Activated T-cell treated with anti-CD3 and anti-CD28 coated beads, Interleukin-2, amount 50 U/mL, for 48 hours (primary cell): ENCODE data around the gene MYO1D.
"Not testable (repeated sequence)": the region's sequence is repeated elsewhere in the genome, so short reads cannot be mapped to it uniquely, and the experiment has no call there.

ENCODE experiments used
- DNase-seq, 2 experiments: peaks; one replicate each; pipeline ENCODE4 v3.0.0-alpha.2; 2020

Gene MYO1D

GRCh38 chr17:32720671-32721070 lies 156.3 kb downstream of the MYO1D start:
- no peak for DNase-seq

DNA sequence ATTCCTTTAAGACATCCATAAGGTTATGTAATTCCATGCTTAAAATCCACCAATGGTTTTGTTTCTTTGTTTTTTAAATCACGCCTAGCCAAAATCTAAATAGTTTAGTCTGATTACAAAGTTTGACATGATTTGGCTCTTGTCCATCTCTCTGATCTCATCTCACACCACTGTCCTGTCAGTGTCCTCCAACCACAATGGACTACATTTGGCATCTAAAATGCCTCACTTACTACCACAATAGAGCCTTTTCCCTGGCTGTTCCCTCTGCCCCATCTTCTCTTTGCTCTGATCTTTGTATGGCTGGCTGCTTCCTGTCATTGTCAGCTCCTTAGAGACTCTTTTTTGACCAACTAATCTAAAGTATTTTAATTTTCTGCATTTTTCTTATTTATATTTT lies 157.2 kb downstream of the MYO1D start:
- no peak for DNase-seq

DNA sequence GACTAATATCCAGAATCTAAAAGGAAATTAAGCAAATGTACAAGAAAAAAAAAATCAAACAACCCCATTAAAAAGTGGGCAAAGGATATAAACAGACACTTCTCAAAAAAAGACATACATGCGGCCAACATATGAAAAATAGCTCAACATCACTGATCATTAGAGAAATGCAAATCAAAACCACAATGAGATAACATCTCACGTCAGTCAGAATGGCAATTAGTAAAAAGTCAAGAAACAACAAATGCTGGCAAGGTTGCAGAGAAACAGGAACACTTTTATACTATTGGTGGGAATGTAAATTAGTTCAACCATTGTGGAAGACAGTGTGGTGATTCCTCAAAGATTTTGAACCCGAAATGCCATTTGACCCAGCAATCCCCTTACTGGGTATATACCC lies 162.0 kb downstream of the MYO1D start:
- not testable (repeated sequence) for DNase-seq

DNA sequence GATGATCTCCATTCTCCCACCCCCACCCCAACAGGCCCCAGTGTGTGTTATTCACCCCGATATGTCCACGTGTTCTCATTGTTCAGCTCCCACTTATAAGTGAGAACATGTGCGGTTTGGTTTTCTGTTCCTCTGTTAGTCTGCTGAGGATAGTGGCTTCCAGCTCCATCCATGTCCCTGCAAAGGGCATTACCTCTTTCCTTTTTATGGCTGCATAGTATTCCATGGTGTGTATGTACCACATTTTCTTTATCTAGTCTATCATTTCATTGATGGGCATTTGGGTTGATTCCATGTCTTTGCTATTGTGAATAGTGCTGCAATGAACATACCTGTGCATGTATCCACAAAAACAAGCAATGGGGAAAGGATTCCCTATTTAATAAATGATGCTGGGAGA lies 162.7 kb downstream of the MYO1D start:
- not testable (repeated sequence) for DNase-seq

GRCh38 chr17:32713081-32713480 lies 163.8 kb downstream of the MYO1D start:
- no peak for DNase-seq

GRCh38 chr17:32709562-32709961 lies 167.4 kb downstream of the MYO1D start:
- no peak for DNase-seq

DNA sequence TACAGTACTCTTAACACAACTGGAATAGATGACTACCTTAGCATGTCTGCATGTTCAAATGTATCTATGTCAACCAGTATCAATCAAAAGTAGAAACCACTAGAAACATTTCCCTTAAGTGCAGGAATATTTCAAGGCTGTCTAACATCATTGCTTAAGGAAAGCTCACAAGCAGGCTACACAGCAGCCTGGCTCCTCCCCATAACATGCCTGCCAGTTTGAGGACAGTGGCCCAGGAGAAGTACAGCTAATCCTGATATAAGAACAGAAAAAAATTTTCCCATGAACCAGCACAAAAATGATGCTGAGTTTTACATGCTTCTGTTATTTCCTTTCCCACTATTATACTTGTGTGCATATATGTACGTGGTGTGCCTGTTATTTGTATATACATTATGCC lies 175.1 kb downstream of the MYO1D start:
- DNase-seq, result no peak

- no peak for DNase-seq
These were observed 177.7 kb downstream of the MYO1D start for GRCh38 chr17:32699247-32699646.

DNA sequence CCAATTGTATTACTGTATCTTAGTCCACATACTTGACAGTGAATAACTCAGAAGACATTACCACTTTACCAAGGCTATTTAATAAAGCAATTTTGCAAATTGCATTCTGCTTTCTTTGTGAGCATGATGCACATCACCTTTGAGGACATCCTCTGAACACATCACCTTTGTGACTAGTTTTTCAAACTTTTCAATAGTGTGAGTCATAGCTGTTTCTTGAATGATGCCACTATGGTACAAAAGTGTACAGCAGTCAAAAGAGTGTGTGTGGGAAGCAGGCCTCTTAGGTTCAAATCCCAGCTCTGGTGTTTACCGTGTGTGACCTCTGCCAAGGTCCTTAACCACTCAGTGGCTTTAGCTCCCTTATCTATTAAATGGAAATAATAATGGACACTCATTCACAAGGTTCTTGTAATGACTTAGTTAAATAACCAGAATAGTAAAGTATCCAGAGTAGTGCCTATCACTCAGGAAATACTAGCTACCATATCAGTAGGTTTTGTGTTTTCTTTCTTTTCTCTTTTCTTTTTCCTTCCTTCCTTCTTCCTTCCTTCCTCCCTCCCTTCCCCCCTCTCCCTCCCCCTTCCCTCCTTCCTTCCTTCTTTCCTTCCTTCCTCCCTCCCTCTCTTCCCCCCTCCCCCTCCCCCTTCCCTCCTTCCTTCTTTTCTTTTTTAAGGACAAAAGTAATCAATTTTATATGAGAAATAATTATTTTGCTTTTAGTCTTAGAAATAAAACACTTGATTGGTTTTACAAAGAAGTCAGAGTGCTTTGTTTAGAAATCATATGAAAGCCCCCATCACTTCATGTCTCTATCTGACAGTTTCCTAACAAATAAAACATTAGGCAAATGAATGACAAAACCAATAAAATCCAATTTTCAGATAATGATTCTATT lies 178.9 kb downstream of the MYO1D start:
- DNase-seq, result no peak

DNA sequence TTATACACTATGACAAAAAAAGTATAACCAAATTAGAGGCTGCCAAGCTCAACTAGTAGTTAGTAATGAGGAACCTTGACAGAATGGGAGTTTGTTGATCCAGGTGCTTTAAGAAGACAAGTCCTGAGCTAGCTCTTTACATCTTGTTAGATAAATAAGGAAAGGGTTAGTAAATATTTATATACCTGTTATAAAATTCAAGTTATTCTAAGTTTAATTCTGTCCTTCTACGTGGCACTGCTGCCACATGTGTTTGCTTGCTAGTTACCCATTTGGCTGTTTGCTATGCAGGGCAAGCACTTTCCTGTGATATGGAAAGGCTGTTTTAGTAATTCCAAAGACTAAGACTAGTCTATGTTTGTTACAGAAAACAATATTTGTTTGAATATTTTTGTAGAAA lies 180.5 kb downstream of the MYO1D start:
- no peak for DNase-seq

- no peak for DNase-seq
These were observed 181.1 kb downstream of the MYO1D start for GRCh38 chr17:32695864-32696263.

DNA sequence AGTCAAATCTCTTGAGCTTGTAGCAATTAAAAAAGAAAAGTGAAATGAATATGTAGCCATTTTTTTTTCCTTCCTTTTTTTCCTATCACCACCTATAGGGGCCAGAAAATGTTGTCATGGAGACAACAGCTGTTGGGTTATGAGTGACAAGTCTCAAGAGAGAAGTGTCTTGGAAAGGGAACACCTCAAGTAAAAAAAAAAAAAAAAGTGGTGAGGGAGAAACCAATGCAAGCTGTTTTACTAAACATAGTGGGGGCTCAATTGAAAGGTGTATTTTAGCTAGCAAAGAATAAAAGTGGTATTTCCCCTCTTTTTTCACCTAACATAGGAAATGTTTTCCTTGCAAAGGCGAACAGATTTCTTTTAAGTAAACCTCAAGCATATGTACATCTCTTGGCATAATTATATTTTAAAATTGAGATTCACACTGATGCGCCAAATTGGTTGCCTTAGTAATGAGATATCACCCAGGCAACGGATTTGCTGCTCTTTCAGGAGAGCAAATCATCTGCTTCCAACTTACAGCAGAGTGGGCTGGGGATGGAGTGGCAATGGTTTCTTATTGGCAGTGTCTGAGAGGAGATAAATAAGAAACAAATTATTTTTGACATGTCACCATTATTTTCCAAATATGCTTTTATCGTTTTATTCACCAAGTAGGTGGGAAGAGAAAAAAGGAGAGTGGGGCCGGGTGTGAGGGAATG lies 183.6 kb downstream of the MYO1D start:
- DNase-seq, result no peak

DNA sequence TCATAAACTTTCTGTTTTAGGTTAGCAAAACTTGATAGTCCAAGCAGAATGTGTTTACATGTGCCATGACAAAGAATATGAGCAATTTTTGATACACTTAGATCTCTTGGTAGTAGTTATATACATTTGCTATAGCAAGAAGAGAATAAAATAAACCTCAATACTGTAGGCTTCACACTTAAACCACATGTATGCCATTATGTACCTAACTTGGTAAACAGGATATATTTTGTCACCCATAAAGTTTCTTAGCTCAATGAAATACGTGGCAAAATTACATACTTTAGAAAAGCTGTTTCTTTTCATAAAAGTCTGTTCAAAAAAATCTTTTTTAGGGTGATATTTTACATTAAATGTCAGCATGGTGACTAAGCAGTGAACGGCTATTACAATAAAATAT lies 184.7 kb downstream of the MYO1D start:
- no peak for DNase-seq

GRCh38 chr17:32689348-32689747 lies 187.6 kb downstream of the MYO1D start:
- DNase-seq, result no peak

DNA sequence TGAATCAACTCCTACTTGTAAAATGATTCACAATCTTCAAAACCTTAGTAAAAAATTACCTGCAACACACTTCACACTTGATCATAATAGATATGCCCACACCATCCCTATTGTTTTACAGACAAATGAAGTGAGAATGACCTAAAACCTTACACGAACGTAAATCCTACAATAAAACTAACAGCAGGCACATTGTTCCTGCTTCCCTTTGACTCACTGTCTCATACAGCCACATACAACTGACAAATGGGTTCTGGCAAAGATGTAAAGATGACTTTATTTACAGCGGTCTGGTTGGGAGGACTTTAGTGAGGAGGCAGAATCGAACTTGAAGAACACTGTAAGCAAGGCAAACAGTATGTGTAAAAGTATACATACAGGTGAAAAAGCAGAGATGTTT lies 188.7 kb downstream of the MYO1D start:
- no peak for DNase-seq

- DNase-seq, result no peak
These were observed 192.6 kb downstream of the MYO1D start for GRCh38 chr17:32684087-32684958.

GRCh38 chr17:32673964-32674363 lies 203.0 kb downstream of the MYO1D start:
- no peak for DNase-seq

GRCh38 chr17:32672711-32673110 lies 204.2 kb downstream of the MYO1D start:
- DNase-seq, result no peak

DNA sequence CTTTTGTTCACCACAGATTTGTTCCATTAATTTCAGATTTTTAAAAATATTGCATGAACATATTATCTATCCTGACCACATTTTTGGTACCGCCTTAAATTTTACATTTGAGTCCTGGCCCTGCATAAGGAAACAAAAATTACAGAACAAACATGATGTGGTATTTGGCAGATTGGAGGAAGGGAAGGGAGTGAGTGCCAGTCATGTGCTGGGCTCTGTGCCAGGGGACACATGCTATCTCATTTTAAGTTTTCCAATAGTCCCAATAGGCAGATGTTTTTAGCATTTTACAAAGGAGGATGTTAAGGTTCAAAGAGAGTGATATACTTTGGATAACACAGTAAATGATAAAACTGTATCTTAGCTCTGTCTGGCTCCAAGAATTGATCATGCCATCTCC lies 205.0 kb downstream of the MYO1D start:
- DNase-seq, result no peak

DNA sequence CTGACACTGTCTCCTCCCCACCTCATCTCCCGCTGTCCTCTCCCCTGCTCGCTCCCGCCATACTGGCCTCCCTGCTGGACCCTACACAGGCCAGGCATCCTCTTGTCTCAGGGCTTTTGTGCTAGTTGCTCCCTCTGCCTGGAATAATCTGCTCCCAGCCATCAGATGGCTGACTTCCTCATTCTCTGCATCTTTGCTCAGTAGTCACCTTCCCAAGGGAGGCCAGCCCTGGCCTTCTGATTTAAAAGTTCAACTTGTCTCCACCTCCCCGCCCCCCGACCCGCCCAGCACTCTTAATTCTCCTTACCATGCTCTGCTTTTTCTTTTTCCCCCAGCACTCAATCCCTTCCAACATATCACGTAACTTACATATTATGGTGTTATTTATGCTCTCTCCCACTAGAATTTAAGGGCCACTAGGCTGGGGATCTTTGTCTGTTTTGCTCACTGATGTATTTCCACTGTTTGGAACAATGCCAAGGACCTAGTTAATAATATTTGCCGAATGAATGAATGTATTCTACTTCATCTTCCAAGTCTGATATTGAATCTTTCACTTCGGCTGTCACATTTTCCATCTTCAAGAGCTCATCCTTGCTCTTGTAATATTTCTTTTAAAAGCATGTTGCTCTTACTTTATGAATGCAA lies 211.9 kb downstream of the MYO1D start:
- no peak for DNase-seq

- no peak for DNase-seq
These were observed 216.4 kb downstream of the MYO1D start for GRCh38 chr17:32660496-32660985.

- peak; percentile 80 to 82 for DNase-seq
These were observed 217.5 kb downstream of the MYO1D start for GRCh38 chr17:32659419-32659842.
